Esophagus muscularis mucosa (tissue), 4 donors: Measurements from ENCODE around the gene CNTNAP2. TPM values are rescaled to one million over a fixed set of nuclear protein-coding genes. Genes with fewer than 3 reads are reported as not detected.

ENCODE experiments used
- DNase-seq: peaks from one replicate; pipeline ENCODE4 v3.0.0-alpha.2; 2017; ENCODE audit errors: extremely low spot score
- H3K27ac ChIP-seq, 4 donors: fragments of 200-600 bp; sonication (generic); replicated peaks in 1 of 4; 1 replicate in 3 of 4; 2 replicates in 1 of 4; pipeline ENCODE4 v1.5.1; 2016 to 2019; ENCODE audit warnings: mild to moderate bottlenecking in 1 of 4
- H3K27me3 ChIP-seq, 4 donors: fragments of 200-600 bp; sonication (generic); one replicate each; pipeline versions ENCODE4 v1.5.1 to v1.6.0; 2016 to 2019
- H3K36me3 ChIP-seq, 4 donors: fragments of 200-600 bp; sonication (generic); one replicate each; pipeline ENCODE4 v1.5.1; 2016 to 2019
- H3K4me1 ChIP-seq, 4 donors: fragments of 200-600 bp; sonication (generic); one replicate each; pipeline ENCODE4 v1.5.1; 2016 to 2019
- H3K4me3 ChIP-seq, 4 donors: fragments of 200-600 bp; sonication (generic); 1 replicate in 2 of 4; 2 replicates in 2 of 4; pipeline ENCODE4 v1.5.1; 2016 to 2019; ENCODE audit warnings: mild to moderate bottlenecking in 4 of 4, moderate library complexity in 1 of 4
- H3K9me3 ChIP-seq, 4 donors: fragments of 200-600 bp; sonication (generic); 1 replicate in 3 of 4; 2 replicates in 1 of 4; pipeline ENCODE4 v1.5.1; 2016 to 2019
- CTCF ChIP-seq, 3 experiments: fragments of 200-600 bp in 2 of 3; fragments of 450-650 bp in 1 of 3; sonication (generic) in 2 of 3; IDR thresholded peaks; one replicate each; pipeline ENCODE4 v1.5.1; 2017 to 2019; ENCODE audit warnings: antibody characterized with exemption in 3 of 3, mild to moderate bottlenecking in 2 of 3, moderate library complexity in 1 of 3
- EP300 ChIP-seq: sonication (generic); formaldehyde crosslinking; IDR thresholded peaks from one replicate; pipeline ENCODE4 v1.6.1; 2017; ENCODE audit warnings: antibody characterized with exemption
- POLR2A ChIP-seq: fragments of 450-650 bp; IDR thresholded peaks from one replicate; pipeline ENCODE4 v1.6.1; 2017; ENCODE audit warnings: antibody characterized with exemption, moderate library complexity, mild to moderate bottlenecking, low read depth
- POLR2AphosphoS5 ChIP-seq, 2 donors: sonication (generic); formaldehyde crosslinking; IDR thresholded peaks; one replicate each; pipeline ENCODE4 v1.6.1; 2017; ENCODE audit warnings: antibody characterized with exemption in 2 of 2
- WGBS: methylation state at CpG from one replicate; pipeline ENCODE4 v1.1.5; 2018; 5-methylcytosine and 5-hydroxymethylcytosine counted together
- intact Hi-C: fragments of 100-400 bp; cut with DNase I; formaldehyde crosslinking; loops from one replicate; pipeline ENCODE4 v1.15.1; 2023
- total RNA-seq, 4 donors: library from RNA; depleted of rRNA; stranded (reverse); fragments of >200 nt; gene quantifications; one replicate each; pipeline versions ENCODE4 v1.1.0 to v1.2.1, GENCODE V29; 2016

CNTNAP2 gene
- total RNA-seq, 4 donors from 2014 or later, result 1.2 to 2.9 (median 1.9) TPM

- WGBS, result 26% methylated on average over 2 of the region's 2 CpGs
- no peaks in the 10 kb centered on the region for H3K36me3 ChIP-seq
- no peaks in the 10 kb centered on the region for H3K4me1 ChIP-seq
- no peak for DNase-seq
- H3K27me3 ChIP-seq, result no peaks in the 10 kb centered on the region
- H3K27ac ChIP-seq, result no peak overlapping the region
- no peaks in the 10 kb centered on the region for H3K9me3 ChIP-seq
- intact Hi-C loops, result no loop called here
- TF ChIP-seq POLR2AphosphoS5 (IDR thresholded peaks at IDR 0.05) (no peak), EP300 (no peak), POLR2A (no peak), CTCF (IDR thresholded peaks at IDR 0.05) (no peak)
- H3K4me3 ChIP-seq, result no peak overlapping the region
These were observed 459.3 kb downstream of the CNTNAP2 start for GRCh38 chr7:146575903-146576302.

GRCh38 chr7:146591976-146592375 is 475.4 kb downstream of the CNTNAP2 start:
- no peaks in the 10 kb centered on the region for H3K9me3 ChIP-seq

GRCh38 chr7:146606628-146607027 is 490.0 kb downstream of the CNTNAP2 start:
- Histone ChIP-seq H3K27me3 (no peaks in the 10 kb centered on the region), H3K9me3 (peaks cover 0 to 4% (median 0%) of the 10 kb centered on the region in 4 donors), H3K4me1 (no peaks in the 10 kb centered on the region), H3K36me3 (no peaks in the 10 kb centered on the region), H3K27ac (no peak overlapping the region), H3K4me3 (no peak overlapping the region)
- no peak for DNase-seq
- no peak for TF ChIP-seq POLR2AphosphoS5 (IDR thresholded peaks at IDR 0.05)
- no peak for TF ChIP-seq POLR2A
- TF ChIP-seq CTCF (IDR thresholded peaks at IDR 0.05), result no peak
- no peak for TF ChIP-seq EP300
- intact Hi-C loops, result no loop called here
- 86% methylated on average over 1 of the region's 1 CpG for WGBS

More at GRCh38 chr7:146591976-146592375, 475.4 kb downstream of the CNTNAP2 start:
- TF ChIP-seq POLR2A (no peak), CTCF (IDR thresholded peaks at IDR 0.05) (no peak), EP300 (no peak), POLR2AphosphoS5 (IDR thresholded peaks at IDR 0.05) (no peak)
- WGBS, result 67% methylated on average over 1 of the region's 1 CpG
- intact Hi-C loops, result no loop called here
- H3K27ac ChIP-seq, result no peak overlapping the region
- H3K4me3 ChIP-seq, result no peak overlapping the region
- DNase-seq, result no peak
- no peaks in the 10 kb centered on the region for H3K4me1 ChIP-seq
- H3K27me3 ChIP-seq, result no peaks in the 10 kb centered on the region
- no peaks in the 10 kb centered on the region for H3K36me3 ChIP-seq

- intact Hi-C loops, result no loop called here
- Histone ChIP-seq H3K4me3 (no peak overlapping the region), H3K4me1 (no peaks in the 10 kb centered on the region), H3K27ac (no peak overlapping the region), H3K27me3 (no peaks in the 10 kb centered on the region), H3K9me3 (no peaks in the 10 kb centered on the region), H3K36me3 (no peaks in the 10 kb centered on the region)
- TF ChIP-seq EP300 (no peak), POLR2A (no peak), CTCF (IDR thresholded peaks at IDR 0.05) (no peak), POLR2AphosphoS5 (IDR thresholded peaks at IDR 0.05) (no peak)
- 72% methylated on average over 5 of the region's 5 CpGs for WGBS
- no peak for DNase-seq
These were observed 503.0 kb downstream of the CNTNAP2 start for GRCh38 chr7:146619641-146620040.

GRCh38 chr7:146626912-146627311 is 510.3 kb downstream of the CNTNAP2 start:
- intact Hi-C loops, result no loop called here
- H3K4me3 ChIP-seq, result no peak overlapping the region
- H3K27me3 ChIP-seq, result no peaks in the 10 kb centered on the region
- no peaks in the 10 kb centered on the region for H3K36me3 ChIP-seq
- whole genome bisulfite sequencing, result 74% methylated on average over 1 of the region's 1 CpG
- H3K27ac ChIP-seq, result no peak overlapping the region
- no peaks in the 10 kb centered on the region for H3K4me1 ChIP-seq
- no peaks in the 10 kb centered on the region for H3K9me3 ChIP-seq
- no peak for TF ChIP-seq POLR2AphosphoS5 (IDR thresholded peaks at IDR 0.05)
- no peak for TF ChIP-seq EP300
- no peak for TF ChIP-seq CTCF (IDR thresholded peaks at IDR 0.05)
- TF ChIP-seq POLR2A, result no peak
- DNase-seq, result no peak
